HG02571 (cell line): ENCODE results near the gene IGF2BP2.
"Not testable (repeated sequence)": the region's sequence is repeated elsewhere in the genome, so short reads cannot be mapped to it uniquely, and the experiment has no call there.

Experiments
- ATAC-seq: cut with Tn5 transposase; IDR thresholded peaks from one replicate; pipeline ENCODE4 v1.9.1; 2021; ENCODE audit warnings: mild to moderate bottlenecking, moderate library complexity; ENCODE audit not compliant: unreplicated experiment

IGF2BP2 gene

GRCh38 chr3:185807445-185808068, 17.3 kb downstream of the IGF2BP2 start:
- ATAC-seq = no peak

GRCh38 chr3:185798831-185799110, 26.1 kb downstream of the IGF2BP2 start:
- not testable (repeated sequence) for ATAC-seq

GRCh38 chr3:185797993-185798830, 26.6 kb downstream of the IGF2BP2 start:
- no peak for ATAC-seq

- no peak for ATAC-seq
These were observed 27.5 kb downstream of the IGF2BP2 start for GRCh38 chr3:185797108-185797881.

GRCh38 chr3:185796431-185797107, 28.3 kb downstream of the IGF2BP2 start:
- no peak for ATAC-seq

GRCh38 chr3:185793381-185793780, 31.5 kb downstream of the IGF2BP2 start:
- no peak for ATAC-seq

GRCh38 chr3:185792955-185793354, 31.9 kb downstream of the IGF2BP2 start:
- no peak for ATAC-seq

GRCh38 chr3:185789891-185790830, 34.7 kb downstream of the IGF2BP2 start:
- ATAC-seq = no peak

- no peak for ATAC-seq
These were observed 35.7 kb downstream of the IGF2BP2 start for GRCh38 chr3:185789134-185789533.

GRCh38 chr3:185788292-185788691, 36.5 kb downstream of the IGF2BP2 start:
- ATAC-seq = no peak

GRCh38 chr3:185786956-185787877, 37.6 kb downstream of the IGF2BP2 start:
- no peak for ATAC-seq

- not testable (repeated sequence) for ATAC-seq
These were observed 38.6 kb downstream of the IGF2BP2 start for GRCh38 chr3:185786258-185786657.

GRCh38 chr3:185784317-185784716, 40.5 kb downstream of the IGF2BP2 start:
- ATAC-seq = no peak

- ATAC-seq = no peak
These were observed 43.1 kb downstream of the IGF2BP2 start for GRCh38 chr3:185781759-185782158.

GRCh38 chr3:185779461-185779860, 45.4 kb downstream of the IGF2BP2 start:
- no peak for ATAC-seq

- no peak for ATAC-seq
These were observed 46.0 kb downstream of the IGF2BP2 start for GRCh38 chr3:185778821-185779220.

- ATAC-seq = no peak
These were observed 46.7 kb downstream of the IGF2BP2 start for GRCh38 chr3:185778094-185778493.

- no peak for ATAC-seq
These were observed 54.7 kb downstream of the IGF2BP2 start for GRCh38 chr3:185770109-185770508.

GRCh38 chr3:185768578-185768982, 56.3 kb downstream of the IGF2BP2 start:
- not testable (repeated sequence) for ATAC-seq
